ENCODE measurements around the gene GLRX5. TPM values are rescaled to one million over a fixed set of nuclear protein-coding genes. Genes with fewer than 3 reads are reported as not detected.

GLRX5 gene
- total RNA-seq, 1 donor: 15.1 TPM

DNA sequence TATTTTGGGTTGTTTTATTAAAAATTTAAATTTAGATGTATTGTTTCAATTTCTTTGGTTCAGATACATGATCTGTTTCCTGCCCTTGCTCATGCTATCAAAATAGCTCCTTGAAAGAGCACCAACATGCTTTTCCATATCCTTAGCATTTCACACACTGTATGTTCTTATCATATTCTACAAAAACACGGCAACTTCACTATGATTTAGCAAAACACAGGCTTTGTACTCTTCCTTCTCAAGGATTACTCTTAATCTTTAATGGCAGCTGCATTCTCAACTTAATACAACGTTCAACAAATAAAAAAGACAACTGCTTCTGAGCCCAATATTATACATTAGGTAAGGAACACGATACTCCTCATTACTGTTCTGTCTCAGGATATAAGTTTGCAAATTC, 2.9 kb upstream of the GLRX5 start:
- DNase-seq (ENCODE audit: low read depth in 2 of 3, low spot score in 2 of 3): no peak

DNA sequence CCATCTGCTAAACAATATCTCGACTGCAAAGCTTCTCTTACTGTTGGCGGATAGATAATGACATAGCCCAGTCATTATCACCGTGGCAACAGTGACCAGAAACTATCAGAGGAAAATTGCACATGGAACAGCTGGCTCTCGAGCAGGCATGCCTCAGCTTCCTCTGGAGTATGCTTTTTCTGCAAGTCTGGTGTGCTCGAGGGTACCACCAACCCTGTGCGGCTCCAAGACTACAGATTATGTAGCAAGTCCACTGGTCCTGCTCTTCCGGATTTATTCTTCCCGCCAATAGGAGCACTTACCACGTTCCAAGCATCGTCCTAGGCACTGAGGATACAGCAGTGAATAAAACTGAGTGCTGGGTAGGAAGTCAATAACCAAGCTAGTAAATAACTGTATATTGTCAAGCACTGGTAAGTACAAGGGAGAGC, 1.4 kb upstream of the GLRX5 start:
- DNase-seq (ENCODE audit: low read depth in 2 of 3, low spot score in 2 of 3): peak in 1 of 3 donors; percentile 45

DNA sequence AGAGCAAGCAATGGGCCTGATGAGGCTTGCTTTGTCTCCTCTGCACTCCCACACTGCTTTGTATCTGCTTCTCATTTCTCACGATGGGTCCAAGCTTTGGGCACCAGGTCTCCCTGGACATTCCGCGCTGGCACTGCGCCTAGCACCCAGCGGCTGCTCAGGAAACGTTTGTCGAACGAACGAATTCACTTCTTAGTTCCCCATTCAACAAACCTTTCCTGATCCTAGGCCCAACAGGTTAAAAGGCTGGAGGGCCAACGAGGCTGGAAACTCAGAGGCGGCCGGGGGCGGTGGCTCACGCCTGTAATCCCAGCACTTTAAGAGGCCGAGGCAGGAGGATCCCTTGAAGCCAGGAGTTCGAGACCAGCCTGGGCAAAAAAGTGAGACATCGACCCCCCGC, 1.0 kb upstream of the GLRX5 start:
- DNase-seq (ENCODE audit: low read depth in 2 of 3, low spot score in 2 of 3): peak in 1 of 3 donors; percentile 33

DNA sequence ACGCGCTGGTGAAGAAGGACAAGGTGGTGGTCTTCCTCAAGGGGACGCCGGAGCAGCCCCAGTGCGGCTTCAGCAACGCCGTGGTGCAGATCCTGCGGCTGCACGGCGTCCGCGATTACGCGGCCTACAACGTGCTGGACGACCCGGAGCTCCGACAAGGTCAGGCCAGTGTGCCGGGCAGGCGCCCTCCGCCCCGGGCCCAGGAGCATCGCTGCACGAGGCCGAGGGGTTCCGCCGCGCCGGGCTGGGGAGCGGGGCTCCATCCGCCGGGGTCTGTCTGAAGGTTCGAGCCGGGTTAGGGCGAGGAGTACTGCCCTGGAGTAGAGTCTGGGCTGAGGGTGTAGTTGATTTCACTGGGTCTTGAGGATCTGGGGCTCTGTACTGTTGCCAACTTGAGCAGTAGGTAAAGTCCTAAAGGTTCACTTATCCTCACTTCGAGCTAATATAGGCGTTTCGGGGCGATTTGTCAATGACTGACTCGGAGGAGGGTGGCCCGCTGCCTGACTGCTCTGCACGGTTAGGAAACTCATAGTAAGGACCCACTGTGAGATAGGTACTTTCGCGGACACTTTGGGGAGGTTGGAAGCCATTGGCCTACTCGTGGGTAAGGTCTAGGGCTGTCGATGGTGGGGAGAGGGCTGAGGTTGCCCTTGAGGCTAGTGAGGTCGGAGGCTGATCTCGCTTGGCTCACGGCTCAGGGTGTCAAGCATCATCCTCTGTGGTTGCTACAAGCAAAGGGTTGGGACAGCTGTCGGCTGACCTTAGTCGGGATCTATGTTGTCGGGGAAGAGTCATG, 574 bp downstream of the GLRX5 start:
- no peak for DNase-seq (ENCODE audit: low read depth in 2 of 3, low spot score in 2 of 3)

DNA sequence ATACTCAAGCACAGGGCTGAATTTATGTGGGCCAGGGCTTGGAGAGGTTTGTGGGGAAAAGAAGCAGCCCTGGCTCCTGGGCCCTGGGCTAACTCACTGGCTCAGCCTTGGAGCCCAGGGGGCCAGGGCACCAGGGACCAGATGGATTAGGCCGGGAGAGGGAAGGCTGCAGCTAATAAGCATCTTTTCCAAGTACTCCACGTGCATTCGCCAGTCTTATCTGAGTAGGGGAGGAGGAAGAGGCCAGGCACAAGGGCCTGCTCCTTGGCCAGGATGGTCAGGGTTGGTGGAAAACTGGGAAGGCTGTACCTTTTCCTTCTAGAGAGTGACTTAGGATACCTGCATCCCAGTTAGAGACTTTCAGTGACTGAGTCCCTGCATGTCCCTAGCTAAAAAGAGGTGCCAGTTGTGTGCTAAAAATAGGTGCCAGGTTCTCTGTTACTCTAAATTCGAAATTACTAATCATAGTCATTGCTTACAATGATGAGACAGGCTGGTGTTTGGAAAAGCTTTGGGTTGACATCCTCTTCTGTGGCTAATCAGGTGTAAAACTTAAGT, 1.3 kb downstream of the GLRX5 start:
- DNase-seq (ENCODE audit: low read depth in 2 of 3, low spot score in 2 of 3): no peak

DNA sequence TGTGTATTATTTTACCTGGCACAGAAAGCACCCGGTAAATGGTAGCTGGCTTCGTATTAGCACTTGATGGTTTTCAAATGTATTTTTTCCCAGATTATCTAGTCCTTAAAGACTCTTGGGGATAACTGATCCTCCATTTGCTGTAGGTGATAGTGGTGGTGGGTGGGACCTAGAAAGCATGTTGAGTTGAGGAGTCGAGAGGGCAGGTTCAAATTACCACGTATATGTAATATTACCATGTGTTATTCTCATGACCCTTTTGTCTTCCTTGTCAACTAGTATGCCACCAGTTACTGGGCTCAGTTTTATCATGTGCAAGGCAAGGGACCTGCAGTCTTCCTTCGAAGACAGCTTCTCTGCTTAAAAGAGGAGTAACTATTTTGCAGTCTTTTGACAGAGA, 1.8 kb downstream of the GLRX5 start:
- no peak for DNase-seq (ENCODE audit: low read depth in 2 of 3, low spot score in 2 of 3)

DNA sequence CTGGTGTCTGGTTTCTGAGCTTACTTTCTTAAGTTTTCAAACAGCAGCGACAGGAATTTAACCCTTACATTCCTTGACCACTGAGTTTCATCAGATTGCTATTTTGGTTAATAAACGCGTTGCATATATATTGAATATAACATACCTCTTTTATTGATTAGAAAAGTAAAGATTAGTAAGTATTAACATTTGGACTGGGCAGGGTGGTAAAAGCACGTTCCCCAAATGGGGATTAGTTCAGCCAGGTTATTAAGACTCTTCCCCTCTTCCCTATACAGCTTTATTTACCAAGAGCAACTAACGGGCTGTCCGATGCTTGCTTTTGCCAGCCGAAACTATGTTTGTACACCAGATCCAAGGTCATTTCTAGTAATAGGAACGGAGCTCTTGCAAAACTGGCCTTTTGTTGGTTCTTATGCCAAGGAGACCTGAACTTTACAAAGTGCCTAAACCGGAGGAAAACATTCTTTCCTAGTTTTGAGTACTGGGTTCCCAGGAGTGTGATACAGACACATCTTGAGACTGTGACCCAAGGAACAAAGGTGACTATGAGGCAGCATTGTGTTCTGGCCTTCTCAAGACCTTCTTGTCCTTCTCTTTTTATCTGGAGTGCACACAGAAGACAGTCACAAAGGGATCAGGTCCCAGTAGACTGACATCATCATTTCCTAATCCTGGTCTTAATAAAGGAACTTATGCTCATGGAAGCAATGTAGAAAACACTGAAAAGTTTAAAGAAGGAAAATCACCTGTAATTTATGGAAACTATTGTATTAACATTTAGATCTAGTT, 2.6 kb downstream of the GLRX5 start:
- DNase-seq (ENCODE audit: low read depth in 2 of 3, low spot score in 2 of 3): no peak

DNA sequence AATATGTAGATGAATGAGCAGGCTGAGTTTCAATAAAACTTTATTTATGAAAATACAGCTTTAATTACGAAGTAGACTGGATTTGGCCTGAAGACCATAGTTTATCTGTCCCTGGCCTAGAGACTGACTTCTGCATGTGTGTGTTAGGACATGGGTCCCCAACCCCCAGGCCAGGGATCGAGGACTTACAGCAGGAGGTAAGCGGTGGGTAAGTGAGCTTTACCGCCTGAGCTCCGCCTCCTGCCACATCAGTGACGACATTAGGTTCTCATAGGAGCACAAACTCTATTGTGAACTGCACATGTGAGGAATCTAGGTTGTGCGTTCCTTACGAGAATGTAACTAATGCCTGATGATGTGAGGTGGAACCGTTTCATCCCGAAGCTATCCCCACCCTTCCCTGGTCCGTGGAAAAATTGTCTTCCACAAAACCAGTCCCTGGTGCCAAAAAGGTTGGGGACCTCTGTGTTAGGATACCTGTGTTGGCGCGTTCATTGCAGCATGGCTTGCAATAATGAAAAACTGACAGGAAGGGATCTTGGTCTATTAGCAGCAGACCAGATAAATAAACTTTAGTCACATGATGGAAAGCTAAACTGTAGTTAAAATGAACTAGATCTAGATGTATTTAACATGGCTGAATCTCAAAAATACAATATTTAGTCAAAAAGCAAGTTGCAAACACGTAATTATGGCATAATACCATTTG, 4.1 kb downstream of the GLRX5 start:
- no peak for DNase-seq (ENCODE audit: low read depth in 2 of 3, low spot score in 2 of 3)

DNA sequence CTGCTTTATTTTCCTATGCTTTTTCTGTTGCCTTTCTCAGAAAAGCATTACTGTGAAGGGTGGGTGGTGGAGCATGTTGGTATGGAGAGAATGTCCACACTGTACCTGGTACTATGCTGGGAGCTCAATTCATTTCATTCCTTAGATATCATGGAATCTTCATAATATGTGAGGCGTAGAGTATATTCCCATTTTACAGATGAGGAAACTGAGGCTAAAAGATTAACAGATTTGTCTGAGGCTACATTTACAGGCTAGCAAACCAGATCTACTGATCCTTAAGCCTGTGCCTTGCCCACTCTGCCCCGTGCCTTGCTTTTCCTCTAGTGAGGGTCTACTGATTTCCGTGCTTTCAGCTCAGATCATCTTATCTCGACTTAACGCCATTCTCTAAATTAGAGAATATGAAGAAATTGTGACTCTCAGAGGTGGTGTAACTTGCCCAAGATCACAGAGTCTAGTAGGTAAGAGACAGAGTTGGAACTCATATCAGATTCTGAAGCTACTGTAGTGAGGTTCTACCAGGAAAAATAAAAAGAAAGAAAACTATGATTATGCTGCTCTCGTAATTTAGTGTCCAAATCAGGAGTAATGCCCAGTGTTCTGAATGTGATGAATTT, 5.5 kb downstream of the GLRX5 start:
- DNase-seq (ENCODE audit: low read depth in 2 of 3, low spot score in 2 of 3): no peak

DNA sequence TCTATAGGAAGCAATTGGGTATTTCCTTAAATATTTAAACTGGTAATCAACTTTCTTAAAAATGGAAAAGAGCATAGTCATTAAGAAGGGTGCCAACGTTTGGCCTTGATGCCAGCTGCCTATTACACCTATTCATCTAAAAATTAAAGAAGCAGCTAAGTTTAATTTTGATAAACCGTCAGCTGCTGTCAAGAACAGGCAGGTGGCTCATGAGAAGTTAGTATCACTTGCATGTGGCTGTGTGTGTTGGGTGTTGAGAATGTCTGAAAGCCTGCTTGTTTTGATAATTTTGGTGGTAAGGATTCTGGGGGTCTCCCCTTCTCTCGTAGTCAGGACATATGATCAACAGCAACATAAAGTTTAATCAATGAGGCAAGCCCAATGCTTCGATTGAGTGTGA, 6.5 kb downstream of the GLRX5 start:
- no peak for DNase-seq (ENCODE audit: low read depth in 2 of 3, low spot score in 2 of 3)

DNA sequence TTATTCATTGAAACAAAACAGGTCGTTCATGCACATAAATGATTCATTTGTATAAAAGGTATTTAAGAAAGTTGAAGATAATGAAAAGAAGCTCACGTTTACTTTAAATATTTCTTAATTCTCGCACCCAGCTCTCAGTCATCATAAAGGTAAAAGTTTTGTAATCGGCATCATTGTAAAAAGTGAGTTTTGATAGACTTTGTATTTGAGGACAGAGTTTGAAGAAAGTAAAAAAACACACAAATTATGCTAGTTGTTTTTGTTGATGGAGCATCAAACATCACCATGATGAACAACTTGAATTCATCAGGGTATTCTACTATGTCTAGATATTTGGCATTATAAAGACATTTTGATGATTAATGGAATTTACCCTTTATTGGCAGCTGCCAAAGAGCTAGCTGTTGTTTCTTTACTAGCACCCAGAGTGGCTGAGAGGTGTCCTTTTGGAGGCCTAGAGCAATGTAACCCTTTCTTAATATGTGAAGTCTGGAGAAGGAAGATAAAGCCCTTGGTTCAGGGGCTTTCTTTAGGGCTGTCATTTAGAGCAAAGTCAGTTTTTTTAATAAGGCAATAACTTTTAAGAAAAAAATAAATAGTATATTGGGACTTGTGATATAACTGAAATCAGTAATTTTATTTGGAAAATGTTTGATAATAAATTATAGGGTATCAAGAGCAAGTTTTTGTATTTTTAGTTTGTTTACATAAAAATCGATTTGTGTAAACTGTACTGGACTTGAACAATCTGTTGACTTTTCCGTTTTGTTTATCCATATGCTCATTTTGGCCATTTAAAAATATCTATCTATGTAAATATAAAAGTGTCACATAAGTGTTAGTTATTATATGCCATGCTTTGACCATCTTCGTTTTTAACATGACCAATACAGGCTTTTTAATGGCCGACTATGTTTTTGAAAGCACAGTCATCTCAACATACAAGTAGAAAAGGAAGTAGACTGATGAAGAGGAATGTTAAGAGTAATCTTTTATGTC, 7.4 kb downstream of the GLRX5 start:
- no peak for DNase-seq (ENCODE audit: low read depth in 2 of 3, low spot score in 2 of 3)

DNA sequence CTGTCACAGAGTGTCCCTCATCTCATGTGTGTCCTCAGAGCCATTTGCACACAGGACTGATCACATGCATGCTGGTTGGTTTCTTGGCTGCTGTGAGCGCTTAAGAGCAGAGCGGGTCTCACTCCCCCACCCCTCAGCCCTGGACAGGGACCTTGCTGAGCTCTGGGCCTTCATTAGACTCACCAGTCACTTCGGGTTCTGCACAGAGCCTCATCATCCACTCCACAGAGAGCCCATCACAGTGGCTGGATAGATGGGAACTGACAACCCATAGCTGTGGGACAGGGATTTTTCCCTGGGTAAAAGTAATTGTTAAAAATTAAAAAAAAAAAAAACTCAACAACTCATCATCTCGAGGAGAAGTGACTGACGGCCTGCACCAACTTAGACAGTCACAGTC, 8.2 kb downstream of the GLRX5 start:
- no peak for DNase-seq (ENCODE audit: low read depth in 2 of 3, low spot score in 2 of 3)

DNA sequence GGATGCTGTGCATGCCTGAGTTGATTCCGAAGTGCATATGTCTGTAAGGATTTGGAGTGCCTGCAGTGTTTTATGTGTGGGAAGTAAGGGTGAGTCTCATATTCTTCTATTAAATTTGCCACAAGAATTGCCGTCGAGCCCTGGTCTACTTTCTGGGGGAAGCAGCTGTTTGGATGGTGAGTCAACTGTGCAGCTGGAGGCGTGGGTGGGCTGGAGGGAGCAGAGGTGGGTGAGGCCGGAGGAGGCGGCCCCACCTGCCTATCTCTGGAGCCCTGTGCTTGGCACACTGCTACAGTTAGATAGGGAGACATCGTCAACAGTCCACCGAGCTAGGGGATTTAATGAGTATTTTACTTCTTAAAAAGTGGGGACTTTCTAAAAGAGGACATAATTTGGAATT, 9.7 kb downstream of the GLRX5 start:
- no peak for DNase-seq (ENCODE audit: low read depth in 2 of 3, low spot score in 2 of 3)

DNA sequence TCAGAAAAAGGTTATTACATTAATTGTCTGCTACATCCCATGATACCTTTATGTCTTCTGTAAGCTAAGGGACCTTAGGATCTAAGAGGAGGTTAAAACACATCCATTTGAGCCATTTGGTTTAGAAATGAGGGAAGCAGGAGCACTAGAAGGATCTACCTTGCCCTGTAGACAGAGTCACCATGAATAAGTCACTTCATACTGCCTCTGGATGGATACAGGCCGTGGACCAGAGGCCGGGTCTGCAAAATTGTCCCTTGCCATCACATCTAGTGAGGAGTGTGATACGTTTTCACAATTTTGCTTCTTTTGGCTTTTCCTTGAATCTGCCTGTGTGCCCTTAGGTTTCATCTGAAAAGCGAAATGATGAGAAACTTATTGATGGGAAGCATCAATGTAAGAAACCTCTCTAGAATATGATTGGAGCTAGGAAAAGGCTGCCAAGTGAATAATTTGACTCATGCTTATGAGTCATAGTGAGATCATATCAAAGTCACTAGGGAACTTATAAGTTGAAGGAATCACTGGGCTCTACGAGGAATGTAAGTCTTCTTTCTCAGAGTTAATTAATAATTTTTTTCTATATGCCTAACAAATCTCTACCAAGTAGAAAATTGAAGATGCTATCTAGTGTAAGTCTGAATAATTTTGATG, 10.8 kb downstream of the GLRX5 start:
- no peak for DNase-seq (ENCODE audit: low read depth in 2 of 3, low spot score in 2 of 3)

DNA sequence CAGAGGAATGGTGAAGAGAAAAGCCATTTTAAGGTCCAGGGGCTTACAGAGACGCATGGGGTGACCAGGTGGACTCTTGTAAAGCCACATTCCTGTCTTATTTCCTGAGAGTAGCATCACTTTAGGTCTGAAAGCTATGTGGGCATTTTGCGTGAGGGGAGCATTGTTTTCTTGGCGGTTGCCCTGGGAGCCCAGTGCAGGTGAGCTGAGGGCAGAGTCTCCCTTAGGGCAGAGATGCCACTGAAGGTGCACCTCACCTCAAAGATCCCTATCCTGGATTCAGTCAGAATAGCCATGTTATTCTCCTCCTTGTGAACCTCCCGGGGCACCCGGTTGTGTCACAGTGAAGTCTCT, 12.4 kb downstream of the GLRX5 start:
- DNase-seq (ENCODE audit: low read depth in 2 of 3, low spot score in 2 of 3): no peak

DNA sequence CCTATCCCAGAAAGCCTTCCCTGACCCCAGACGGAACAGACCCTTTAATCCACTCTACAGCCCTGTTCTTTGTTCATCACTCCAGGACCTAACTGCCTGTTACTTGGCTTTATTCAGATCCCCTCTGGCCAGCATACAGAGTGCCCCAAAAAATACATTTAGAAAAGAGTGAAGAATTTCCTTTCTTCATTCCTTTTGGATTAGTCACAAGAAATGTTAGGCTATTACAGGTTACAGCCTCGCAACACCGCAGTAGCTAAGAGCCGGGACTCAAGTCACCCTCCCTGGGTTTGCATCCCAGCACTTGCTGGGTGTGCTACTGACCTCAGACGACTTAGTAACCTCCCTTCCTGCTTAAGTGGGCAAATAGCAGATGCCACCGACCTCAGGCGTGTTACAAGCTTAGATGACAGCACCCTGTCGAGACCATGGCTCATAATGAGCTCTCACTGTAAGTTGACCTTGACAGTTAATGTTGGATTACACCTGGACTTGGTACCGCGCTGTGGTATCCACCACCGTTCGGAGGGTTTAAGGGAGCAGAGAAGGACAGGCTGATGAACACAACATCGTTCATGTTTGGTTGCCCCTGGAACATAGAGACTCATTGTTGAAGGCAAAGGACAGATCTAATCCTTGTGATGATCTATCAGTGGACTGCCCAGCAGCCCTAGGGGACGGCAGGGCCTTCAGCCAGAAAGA, 12.9 kb downstream of the GLRX5 start:
- no peak for DNase-seq (ENCODE audit: low read depth in 2 of 3, low spot score in 2 of 3)

DNA sequence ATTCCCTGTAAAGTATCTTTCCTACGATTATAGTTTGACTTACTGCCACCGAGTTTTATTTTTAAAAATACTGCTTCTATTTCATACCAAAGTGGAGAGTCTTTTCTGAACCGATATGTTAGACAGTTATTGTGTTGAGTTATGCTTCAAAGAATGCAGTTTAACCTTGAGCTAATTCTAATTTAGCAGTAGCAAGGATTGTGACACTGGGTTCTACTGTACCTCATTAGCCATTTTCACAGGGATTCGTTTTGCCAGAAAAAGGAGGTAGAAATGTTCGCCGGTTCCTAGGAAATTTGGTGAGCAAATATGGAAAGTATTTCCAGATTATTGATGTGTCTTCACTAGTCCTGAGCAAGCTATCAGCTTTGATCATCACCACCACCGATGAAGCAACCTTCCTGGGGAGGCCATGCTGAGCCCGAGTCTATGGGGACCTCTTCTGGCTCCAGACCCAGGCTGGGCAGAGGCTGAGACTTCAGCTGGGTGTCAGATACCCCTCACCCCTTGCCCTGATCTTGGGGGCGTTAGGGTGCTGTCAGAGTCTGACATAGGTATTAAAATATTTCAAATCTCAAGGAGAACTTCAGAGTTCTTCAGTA, 13.6 kb downstream of the GLRX5 start:
- no peak for DNase-seq (ENCODE audit: low read depth in 2 of 3, low spot score in 2 of 3)
